Endometrium (tissue), 2 donors: ENCODE data around the gene AFF3.
A peak's percentile ranks its signal among the peaks of the same experiment; 100 is the strongest.

Experiments used
- FAIRE-seq: peaks from 2 replicates; lab custom pipeline; 2012; peaks lifted over from hg19 to GRCh38; lab: Jason Lieb, UNC
- donor health status: control.
- donor health status: control.

Gene AFF3

GRCh38 chr2:99925960-99926359, 216.4 kb downstream of the AFF3 start:
- FAIRE-seq: no peak

DNA sequence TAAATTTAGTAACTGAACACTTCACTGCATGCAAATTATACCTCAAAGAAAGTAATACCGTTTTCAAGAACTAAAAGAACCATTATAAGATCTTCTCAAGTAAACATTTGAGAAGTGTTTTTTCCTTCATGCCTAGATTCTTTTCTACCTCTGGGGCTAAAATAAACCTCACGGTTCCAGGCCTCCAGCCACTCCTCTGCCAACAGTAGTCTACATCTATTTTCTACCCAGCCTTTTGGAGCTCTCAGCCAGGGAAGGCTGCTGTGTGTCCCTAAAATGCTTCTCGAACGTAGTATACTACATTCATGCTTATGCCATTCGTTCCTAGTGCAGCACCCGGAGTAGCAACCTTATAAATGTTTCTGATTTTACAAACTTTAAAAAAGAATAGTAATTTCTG, 219.7 kb downstream of the AFF3 start:
- FAIRE-seq: no peak

GRCh38 chr2:99921903-99922302, 220.5 kb downstream of the AFF3 start:
- no peak for FAIRE-seq

DNA sequence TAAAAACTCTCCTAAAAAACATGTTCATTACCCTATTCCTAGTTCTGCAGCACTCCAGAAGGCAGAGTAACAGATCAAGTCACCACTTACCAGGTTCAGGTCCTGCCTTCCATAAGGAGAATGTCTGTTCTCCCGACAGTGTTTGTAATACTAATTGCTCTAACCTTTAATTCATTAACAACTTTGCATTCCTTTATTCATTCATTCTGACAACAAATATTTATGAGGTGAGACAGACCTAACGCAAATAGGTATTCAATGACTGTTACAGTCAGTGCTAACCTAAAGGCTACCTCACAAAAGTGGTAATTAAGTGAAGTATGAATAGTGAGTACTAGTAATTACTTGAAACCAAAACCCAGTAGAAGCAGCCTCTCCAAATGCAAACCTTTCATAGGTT, 224.0 kb downstream of the AFF3 start:
- FAIRE-seq: no peak

DNA sequence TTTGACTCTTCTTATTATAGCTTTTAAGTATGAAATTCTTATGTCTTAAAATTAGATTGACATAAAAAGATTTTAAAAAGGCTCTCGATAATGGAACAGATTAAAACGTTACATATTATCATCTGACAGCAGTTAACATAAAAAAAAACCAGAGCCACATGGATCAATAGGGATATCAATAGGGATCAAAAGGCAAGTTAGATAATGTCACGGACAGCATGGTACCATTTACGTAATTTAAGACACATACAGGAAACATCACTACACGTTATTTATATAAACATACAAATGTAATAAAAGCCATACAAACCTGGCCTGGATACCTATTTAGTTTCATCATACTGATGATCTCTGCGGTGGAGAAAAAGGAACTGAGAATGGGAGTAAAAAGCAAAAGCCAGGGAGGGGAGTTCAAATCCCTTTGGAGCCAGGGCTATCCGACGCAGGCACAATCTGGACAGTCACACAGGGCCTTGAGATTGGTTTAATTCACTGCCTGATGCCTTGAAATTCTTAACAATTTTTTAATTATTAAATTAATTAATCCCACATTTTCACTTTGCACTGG, 227.2 kb downstream of the AFF3 start:
- FAIRE-seq: no peak

- FAIRE-seq: no peak
Observed at GRCh38 chr2:99911736-99912135, 230.7 kb downstream of the AFF3 start.

DNA sequence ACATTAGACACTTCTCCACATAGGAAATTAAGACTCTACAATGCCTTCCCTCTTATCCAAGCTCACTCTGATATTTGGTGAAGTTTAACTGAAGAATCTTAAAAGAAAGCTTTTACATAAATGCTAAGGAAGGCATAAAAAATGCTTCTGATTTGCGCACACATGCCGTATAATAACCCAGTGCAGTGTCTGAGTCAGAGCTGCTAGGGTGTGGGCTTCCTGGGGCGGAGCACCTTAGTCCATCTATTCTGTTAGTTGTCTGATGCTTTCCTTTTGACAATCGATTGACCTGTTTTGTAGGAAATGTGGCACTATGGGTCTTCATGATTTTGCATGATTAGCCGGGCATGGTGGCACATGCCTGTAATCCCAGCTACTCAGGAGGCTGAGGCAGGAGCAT, 231.5 kb downstream of the AFF3 start:
- FAIRE-seq: no peak

- no peak for FAIRE-seq
Observed at GRCh38 chr2:99905636-99906035, 236.8 kb downstream of the AFF3 start.

DNA sequence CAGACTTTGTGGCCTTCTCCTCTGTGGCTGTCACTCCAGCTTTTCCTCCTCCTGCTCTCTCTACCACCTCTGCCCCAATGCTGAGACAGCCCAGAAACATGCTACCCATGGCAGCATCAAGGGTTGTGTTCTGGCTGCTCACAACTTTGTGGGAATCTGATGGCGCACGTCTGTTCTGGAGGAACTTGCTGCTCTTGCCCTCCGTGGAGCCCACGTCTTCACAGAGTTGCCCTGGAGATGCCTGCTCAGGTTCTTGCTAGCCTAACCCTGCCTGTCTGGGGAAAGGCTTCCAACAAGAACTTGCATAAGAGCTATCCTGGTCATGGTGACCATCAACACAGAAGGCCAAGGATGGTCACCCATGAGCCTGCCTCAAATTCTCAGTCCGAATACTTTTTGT, 237.4 kb downstream of the AFF3 start:
- no peak for FAIRE-seq

GRCh38 chr2:99903981-99904380, 238.4 kb downstream of the AFF3 start:
- no peak for FAIRE-seq

DNA sequence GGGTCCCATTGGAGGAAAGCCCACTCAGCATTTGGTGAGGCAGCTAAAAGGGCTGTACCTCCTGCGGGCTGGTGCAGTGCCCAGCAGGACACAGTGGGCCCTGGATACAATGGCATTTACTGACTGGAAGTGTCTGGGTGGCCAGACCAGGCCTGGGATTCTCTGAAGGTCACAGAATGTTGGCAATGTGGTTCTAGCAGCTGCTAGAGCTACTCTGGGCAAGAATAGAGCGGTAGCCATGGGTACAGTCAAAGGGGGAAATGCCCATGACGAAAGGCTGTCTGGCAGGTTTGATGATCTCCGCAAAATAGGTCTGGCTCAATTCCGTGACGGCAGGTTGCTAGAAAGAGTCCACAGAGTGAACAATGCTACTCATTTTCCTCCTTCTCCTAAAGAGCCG, 241.8 kb downstream of the AFF3 start:
- no peak for FAIRE-seq

DNA sequence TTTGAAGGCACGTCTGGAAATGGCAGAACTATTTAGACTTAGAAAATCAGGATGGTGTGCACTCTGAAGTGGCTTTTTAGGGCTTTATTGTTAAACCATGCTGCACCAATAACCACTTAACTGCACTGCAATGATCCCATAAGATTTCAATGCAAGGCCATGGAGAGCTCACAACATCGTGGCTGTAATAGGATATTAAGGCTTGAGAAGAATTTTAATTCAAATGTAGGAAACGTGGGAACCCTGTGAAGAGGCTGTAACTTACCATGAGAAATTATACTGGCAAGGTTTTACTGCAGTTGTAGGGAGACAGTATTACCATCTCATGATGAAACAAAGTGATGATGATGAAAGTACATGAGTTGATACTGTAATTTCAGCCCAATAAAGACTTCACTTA, 242.5 kb downstream of the AFF3 start:
- FAIRE-seq: no peak

DNA sequence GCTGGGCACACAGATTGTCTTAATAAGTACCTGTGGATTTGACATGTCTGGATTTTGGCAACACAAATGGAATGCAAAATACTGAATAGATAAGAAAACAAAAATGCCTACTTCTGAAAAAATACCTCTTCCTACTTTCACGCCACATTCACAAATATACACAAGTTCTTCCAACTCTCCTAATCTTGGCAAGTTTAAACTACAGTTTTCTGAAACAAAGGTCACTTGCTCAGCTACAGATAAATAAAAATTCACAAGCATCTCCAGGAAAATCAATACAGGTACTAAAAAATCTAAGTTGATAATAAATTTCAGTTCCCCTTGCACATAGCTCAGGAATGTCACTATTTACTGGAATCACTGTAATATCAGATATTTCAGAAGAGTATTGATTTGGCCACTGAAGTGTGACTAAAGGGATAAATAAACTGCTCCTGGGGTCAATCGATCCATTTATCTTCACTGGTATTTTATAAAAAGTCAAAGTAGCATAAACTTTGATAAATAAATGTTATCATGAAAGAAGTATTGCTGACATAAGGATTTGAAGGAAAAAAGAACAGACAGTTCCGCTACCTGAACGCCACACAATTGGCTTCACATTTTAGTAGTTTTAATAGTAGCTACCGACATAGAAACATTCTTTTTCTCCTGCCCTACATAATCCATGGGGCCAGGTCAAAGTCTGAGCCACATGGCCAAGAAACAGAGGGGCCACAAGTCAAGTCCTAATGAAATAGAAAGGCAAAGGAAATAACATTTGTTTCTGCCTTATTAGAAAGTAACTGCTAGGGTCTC, 243.1 kb downstream of the AFF3 start:
- FAIRE-seq: no peak

DNA sequence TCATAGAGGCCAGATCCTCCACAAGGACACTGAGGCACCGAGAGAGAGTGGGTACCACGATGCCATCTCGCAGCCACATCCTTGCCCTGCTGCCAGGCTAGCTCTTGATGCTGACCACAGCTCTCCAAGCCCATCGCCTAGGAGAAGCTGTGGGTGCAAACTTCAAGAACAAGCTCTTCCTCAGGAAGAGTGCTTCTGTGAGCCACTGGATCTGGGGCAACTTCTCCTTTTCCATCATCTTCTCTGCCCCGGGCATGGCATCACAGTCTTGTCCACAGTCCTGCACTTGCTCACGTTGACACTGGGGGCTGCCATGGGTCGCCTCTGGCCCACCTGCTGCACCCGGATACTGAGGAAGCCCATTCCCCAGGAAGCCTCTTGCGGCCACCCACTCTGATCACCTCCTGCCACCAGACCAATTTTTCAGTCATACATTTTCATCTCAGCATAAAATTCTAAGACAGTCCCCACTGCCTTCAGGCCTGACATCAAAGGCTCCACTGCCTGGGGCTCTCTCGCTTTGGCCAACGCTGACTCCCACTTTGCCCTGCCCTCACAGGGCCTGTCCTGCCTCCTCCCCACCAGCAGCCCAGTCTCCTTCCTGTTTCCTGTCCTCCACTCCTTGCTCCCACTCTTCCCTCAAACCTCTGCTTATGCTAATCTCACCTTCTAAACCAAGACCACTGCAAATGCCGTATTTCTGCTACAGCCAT, 243.9 kb downstream of the AFF3 start:
- FAIRE-seq: no peak

GRCh38 chr2:99891428-99891780, 251.0 kb downstream of the AFF3 start:
- no peak for FAIRE-seq

DNA sequence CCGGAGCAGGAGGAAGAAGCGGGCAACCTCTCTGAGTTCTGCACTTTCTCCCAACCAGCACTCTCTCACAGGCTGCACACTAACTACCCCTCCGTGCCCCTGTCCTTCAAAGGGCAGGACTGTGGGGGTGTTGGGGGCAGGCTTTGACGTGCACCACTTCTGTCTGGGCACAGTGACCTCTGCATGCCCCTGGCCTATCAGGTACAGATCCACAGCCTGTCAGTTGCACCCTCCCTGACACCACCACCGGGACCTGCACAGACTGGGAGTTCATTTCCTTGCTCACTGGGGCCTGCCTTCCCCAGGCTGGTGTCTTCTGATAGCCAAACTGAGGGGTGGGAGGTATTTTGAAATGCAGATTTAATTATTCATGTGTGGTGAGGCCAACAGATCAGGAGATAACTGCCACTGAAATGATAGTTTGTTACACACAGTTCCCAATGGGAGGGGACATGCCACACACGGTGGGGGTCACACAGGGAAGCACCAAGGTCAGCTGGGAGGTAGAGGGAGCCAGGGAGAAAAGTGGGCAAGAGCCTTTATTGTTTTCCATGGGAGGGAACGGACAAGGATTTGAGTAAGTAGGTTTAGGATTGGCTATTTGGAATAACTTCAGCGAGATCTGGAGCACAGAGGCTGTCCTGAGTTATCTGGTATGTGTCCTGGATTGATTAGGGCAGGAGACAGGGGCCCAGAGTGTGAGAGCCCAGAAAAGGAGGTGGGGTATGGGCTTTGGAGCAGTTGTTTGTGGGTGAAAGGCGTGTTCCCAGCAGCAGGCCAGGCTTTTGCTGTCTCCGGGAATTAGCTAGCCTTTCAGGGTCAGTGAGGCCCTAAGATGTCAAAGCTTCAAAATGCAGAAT, 251.6 kb downstream of the AFF3 start:
- FAIRE-seq: no peak

GRCh38 chr2:99888617-99889016, 253.8 kb downstream of the AFF3 start:
- no peak for FAIRE-seq

DNA sequence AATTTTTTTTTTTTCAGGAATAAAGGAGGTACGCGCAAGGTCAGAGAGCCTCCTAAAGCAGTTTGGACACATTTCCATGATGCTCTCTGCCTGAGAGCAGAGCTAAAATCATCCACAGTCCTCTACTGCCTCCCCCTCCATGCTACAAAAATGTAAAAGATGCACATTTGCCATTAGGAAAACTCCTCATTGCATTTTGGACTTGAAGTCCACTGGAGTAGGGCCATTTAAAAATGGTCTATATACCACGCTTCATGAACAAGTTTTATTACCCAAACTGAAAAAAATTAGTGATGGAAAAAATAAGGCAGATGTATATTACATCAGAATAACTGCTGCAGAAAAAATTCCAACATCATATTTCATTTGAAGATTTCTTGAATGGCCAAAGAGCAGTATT, 256.0 kb downstream of the AFF3 start:
- FAIRE-seq: no peak

DNA sequence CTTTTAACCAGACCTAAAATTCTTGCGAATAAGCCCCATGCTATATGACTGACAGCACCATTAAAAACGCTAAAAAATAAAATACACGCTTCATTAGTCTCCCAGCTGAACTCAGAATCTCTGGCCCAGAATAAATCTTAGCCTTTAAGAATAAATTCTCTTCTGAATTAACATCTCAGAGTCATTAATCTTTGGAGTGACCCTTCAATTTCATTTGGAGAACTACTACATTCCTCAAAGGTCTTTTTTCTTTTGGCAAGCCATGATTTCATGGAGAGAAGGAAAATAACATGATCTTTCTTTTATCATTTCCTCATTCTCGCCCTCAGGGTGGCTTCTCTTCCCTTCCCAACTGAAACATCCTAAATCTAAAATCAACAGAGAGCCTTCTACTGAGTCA, 259.0 kb downstream of the AFF3 start:
- peak; percentile 58 for FAIRE-seq

- FAIRE-seq: peak; percentile 26
Observed at GRCh38 chr2:99881901-99882591, 260.3 kb downstream of the AFF3 start.

DNA sequence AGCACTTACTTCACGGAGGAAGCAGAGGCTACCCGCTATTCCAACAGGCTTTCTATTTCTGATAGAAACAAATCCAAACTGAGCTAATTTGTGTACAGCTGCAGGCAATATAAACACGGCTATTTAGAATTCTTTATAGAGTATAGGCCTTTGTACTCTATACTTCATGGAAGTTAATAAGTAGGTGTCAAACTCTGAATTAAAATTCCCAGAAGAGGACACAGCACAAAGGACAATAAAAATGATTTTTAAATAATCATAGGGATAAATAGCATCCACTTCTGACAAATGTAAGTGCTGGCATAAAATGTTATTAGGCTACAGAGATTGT, 261.5 kb downstream of the AFF3 start:
- no peak for FAIRE-seq
